GM19395 (cell line): ENCODE data around the gene ABCB8.
"Not testable (repeated sequence)": the region's sequence is repeated elsewhere in the genome, so short reads cannot be mapped to it uniquely, and the experiment has no call there.

Source experiments
- ATAC-seq: cut with Tn5 transposase; IDR thresholded peaks from one replicate; pipeline ENCODE4 v1.9.1; 2021; ENCODE audit warnings: mild to moderate bottlenecking, moderate library complexity; ENCODE audit not compliant: unreplicated experiment

ABCB8 gene

DNA sequence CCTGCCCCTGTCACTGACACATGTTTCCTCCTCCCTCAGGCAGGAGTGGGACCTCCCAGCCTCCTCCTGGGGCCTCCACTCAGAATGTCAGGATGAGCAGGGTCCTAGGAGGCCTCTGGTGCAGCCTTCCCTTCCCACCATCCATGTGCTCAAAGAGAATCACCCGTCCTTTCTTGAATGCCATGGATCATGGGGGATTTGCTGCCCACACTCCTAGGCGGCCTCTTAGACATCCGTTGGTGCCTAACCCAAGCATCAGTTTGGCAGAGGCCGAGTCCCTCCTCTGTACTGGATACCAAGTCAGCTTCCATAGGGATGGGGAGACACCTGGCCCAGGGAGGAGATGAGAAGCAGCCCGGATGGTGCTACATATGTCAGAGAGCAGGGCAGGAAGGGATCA, 30.4 kb upstream of the ABCB8 start:
- ATAC-seq, result no peak

DNA sequence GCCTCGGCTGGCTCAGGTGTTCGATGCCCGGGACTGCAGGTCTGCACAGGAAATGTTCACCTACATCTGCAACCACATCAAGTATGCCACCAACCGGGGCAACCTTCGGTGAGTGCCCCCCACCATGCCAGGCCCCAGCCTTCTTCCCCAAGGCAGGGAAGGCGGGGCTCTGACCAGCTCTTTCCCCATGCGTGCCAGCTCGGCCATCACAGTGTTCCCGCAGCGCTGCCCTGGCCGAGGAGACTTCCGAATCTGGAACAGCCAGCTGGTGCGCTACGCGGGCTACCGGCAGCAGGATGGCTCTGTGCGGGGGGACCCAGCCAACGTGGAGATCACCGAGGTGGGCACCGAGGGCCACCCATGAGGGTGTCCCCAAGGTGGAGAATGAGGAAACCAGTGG, 29.9 kb upstream of the ABCB8 start:
- ATAC-seq, result no peak

DNA sequence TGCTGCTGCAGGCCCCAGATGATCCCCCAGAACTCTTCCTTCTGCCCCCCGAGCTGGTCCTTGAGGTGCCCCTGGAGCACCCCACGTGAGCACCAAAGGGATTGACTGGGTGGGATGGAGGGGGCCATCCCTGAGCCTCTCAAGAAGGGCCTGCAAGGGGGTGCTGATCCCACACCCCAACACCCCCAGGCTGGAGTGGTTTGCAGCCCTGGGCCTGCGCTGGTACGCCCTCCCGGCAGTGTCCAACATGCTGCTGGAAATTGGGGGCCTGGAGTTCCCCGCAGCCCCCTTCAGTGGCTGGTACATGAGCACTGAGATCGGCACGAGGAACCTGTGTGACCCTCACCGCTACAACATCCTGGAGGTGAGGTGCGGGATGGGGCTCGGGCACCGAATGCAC, 29.2 kb upstream of the ABCB8 start:
- ATAC-seq, result no peak

DNA sequence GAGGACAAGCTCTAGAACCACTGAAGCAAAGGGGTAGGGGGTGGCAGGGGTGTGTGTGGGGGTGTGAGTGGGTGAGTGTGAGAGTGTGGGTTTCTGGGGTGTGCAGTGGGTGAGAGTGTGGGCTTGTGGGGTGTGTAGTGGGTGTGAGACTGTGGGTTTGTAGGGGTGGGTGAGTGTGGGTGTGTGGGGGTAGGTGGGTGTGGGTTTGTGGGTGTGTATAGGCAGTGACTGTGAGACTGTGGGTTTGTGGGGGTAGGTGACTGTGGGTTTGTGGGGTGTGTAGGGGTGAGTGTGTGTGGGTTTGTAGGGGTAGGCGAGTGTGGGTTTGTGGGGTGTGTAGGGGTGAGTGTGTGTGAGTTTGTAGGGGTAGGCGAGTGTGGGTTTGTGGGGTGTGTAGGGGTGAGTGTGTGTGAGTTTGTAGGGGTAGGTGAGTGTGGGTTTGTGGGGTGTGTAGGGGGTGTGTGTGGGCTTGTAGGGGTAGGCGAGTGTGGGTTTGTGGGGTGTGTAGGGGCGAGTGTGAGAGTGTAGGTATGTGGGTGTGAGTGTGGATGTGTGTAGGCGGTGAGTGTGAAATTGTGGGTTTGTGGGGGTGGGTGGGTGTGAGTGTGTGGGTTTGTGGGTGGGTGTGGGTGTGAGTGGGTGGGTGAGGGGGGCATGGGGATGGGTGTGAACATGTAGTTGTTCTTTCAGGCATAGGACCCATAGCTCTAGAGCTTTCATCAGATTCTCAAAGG, 28.6 kb upstream of the ABCB8 start:
- ATAC-seq, result no peak

DNA sequence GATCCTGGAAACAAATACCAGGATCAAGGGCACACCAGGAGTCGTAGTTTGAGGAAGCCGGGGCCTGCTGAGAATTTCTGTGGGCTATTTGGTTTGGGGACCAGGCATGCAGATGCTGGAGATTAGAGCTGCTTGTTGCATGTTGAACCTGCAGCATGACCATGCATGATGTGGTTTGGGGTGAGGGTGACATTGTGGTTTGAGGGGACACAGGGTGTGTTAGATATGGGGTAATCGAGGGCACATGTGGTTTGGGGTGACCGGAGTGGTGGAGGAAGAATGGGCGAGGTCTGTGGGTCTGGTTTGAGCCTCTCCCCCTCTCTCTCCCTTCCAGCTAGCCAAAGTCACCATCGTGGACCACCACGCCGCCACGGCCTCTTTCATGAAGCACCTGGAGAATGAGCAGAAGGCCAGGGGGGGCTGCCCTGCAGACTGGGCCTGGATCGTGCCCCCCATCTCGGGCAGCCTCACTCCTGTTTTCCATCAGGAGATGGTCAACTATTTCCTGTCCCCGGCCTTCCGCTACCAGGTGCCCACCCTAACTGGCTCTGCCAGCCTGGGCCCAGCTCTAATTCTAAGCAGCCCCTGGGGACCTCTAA, 27.3 kb upstream of the ABCB8 start:
- ATAC-seq, result no peak

DNA sequence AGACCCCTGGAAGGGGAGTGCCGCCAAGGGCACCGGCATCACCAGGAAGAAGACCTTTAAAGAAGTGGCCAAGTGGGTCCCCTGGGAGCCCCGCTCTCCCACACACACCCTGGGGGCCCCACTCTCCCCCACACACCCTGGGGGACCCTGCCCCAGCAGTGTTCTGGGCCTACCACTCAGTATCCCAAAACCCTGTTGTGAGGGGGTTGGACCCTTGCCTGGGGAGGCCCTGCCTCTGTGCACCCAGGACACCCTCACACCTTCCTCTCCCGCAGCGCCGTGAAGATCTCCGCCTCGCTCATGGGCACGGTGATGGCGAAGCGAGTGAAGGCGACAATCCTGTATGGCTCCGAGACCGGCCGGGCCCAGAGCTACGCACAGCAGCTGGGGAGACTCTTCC, 26.7 kb upstream of the ABCB8 start:
- ATAC-seq, result no peak

DNA sequence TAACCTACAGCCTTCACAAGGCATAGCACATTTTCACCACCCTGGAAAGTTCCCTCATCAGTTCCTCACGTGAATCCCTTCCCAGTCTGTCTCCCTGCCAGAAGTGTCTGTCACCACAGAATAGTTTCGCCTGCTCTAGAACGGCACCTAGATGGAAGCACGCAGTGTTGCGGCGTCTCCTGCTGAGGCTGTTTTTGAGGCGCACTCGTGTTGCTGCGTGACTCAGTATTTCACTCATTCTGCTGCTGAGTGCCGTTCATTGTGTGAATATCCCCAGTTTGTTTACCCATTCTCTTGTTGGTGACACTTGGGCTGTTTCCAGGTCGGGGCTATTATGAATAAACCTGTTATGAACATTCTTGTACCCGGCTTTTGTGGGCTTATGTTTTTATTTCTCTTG, 24.7 kb upstream of the ABCB8 start:
- no peak for ATAC-seq

DNA sequence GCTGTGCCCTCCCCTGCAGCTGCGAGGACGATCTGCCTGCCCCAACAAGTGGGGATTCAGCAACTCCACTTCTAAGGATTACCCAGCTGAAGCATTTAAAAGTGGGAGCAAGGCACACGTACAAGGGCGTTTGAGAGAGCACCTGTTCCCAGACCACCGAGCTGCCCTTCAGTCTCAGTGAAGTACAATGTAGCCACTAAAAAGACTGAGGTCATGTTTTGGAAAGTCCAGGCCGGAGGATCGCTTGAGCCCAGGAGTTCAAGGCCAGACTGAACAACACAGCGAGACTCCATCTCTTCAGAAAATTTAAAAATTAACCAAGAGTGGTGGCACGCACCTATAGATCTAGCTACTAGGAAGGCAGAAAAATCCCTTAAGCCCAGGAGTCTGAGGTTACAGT, 22.7 kb upstream of the ABCB8 start:
- no peak for ATAC-seq

DNA sequence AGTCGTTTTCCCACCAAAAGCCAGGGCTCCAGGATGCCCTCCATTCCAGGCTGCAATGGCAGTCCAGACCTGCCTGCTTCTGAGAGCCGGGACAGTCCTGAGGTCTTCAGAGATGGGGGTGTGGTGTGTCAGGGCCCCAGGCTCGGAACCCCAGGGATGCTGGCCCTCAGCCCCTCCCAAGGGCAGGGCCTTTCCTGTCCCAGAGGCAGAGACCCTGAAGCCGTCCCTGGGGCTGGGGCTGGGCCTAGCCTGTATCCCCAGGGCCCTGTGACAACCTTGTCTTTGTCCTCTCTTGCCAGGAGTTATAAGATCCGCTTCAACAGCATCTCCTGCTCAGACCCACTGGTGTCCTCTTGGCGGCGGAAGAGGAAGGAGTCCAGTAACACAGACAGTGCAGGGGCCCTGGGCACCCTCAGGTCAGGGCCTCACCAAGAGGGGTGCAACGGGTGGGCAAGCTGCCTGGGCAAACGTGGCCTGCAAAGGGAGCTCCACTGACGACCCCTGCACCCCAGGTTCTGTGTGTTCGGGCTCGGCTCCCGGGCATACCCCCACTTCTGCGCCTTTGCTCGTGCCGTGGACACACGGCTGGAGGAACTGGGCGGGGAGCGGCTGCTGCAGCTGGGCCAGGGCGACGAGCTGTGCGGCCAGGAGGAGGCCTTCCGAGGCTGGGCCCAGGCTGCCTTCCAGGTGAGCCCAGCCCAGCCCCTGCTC, 21.5 kb upstream of the ABCB8 start:
- no peak for ATAC-seq

DNA sequence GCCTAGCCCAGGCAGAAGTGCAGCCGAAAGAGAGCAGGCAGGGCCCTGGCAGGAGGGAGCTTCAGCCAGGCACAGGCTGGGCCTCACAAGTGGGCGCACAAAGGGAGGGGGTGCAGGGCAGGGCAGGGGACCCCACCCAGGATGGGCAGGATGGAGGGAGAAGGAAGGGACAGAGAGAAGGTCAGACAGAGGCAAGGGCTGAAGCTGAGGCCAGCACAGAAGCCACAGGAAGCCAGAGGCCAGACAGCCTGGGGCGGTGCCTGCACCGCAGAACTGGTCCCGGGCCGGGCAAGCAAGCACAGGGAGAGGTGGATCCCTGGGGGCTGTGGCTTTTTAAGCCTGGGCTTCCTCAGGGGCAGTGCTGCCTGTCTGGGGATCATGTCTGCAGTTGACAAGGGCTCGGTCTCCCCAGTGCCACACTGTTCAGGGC, 20.8 kb upstream of the ABCB8 start:
- no peak for ATAC-seq

DNA sequence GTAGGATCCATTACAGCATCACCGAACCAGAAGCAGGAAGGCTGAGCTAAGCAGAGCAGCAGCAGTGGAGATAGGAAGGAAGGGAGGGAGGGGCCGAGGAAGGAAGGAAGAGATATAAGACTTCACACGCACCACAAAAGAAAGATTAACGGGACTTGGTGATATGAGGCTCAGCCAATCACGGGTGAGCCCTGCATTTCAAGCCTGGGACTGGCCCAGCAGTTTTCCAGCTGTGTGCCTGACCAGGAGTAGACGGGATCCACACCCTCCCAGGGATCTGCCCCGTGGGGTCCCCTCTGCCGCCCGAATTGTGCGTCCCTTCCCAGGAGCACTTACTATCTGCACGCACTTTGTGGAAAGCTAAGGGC, 20.1 kb upstream of the ABCB8 start:
- peak; percentile 16 for ATAC-seq

DNA sequence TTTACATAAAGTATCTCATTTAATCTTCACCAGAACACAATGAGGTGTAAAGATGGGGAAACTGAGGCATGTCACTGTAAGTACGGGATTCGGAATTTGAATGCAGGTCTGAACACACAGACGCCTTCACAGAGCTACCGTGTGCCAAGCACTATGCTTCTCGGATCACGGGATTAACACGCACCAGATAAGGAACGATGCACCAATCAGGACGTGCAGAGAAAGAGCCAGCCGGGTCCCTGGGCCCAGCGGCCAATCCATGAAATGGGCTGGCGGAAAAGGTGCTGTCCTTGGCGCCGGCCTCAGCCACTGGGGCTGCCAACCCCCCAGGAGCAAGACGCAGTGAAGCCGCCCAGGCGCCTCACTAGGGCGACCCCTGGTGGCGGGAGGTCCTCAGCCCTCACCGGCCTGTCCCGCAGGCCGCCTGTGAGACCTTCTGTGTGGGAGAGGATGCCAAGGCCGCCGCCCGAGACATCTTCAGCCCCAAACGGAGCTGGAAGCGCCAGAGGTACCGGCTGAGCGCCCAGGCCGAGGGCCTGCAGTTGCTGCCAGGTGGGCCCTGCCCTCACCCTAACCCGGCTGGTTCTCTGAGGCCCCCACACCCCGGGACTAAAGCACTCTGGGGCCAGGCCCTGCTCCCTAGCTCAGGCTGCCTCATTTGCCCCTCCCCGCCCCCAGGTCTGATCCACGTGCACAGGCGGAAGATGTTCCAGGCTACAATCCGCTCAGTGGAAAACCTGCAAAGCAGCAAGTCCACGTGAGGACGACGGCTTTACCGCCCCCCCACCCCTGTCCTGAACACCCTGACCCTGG, 19.5 kb upstream of the ABCB8 start:
- peak; percentile 84 for ATAC-seq

DNA sequence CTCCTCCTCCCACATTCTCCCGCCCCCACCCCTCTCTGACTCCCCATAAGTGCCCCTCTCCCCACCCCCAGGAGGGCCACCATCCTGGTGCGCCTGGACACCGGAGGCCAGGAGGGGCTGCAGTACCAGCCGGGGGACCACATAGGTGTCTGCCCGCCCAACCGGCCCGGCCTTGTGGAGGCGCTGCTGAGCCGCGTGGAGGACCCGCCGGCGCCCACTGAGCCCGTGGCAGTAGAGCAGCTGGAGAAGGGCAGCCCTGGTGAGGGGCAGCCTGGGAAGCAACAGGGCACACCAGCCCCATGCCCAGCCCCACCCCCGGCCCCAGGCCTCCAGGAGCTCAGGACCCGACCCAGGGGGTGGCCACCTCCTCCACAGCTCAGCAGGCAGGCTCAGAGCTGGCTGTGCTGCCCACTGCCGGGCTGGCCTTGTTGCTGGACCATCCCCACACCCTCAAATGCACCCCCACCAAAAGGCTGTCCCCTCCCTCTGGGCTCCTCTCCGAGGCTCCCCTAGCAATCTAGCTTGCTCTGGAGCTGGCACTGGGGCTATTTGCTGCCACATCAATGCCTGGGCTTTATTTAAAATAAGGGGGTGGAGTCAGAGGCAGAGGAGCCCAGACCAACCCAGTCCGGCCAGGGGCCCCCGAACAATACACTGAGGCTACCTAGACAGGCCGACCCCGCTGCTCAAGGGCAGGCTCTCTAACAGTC, 18.8 kb upstream of the ABCB8 start:
- no peak for ATAC-seq

DNA sequence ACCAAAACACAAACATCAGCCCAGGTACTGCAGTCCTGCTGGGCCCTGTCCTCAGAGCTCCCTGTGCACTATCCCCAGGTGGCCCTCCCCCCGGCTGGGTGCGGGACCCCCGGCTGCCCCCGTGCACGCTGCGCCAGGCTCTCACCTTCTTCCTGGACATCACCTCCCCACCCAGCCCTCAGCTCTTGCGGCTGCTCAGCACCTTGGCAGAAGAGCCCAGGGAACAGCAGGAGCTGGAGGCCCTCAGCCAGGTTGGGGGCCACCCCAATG, 18.3 kb upstream of the ABCB8 start:
- ATAC-seq, result no peak

DNA sequence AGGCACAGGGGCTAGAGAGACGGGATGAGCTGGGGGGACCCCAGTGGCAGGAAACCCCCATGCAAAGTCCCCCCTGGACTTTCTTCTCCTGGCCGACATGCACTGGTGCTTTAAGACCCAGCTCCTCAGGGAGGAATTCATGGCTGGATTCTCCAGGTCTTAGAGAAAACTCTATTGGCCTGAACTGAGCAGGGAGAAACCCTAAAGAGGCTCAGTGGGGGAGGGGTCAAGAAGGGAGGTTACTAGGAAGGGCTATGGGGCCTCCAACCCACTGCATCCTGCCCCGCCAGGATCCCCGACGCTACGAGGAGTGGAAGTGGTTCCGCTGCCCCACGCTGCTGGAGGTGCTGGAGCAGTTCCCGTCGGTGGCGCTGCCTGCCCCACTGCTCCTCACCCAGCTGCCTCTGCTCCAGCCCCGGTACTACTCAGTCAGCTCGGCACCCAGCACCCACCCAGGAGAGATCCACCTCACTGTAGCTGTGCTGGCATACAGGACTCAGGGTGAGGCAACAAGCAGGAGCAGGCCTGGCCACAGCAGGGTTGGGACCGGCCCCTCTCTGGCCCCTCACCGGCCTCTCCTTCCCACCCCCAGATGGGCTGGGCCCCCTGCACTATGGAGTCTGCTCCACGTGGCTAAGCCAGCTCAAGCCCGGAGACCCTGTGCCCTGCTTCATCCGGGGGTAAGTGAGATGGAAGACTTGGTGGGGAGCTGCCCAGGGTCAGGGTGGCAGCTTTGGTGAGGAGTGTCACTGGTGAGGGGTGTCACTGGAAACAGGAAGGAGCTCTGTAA, 17.7 kb upstream of the ABCB8 start:
- ATAC-seq, result no peak

DNA sequence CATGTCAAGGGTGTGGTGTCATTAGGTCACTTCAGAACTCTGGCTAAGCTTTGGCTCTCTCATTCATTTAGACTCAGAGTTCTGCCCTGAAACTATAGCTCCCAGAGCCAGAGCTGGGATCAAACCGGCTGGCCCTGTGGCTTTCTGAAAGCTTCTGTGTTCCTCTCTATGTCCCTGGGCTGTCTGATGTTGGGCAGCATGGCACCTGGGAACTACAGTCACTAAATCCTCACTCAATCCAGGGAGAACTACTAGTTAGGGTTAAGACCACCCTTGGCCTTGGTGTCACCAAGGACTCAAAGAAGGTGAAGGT, 17.2 kb upstream of the ABCB8 start:
- ATAC-seq, result no peak

DNA sequence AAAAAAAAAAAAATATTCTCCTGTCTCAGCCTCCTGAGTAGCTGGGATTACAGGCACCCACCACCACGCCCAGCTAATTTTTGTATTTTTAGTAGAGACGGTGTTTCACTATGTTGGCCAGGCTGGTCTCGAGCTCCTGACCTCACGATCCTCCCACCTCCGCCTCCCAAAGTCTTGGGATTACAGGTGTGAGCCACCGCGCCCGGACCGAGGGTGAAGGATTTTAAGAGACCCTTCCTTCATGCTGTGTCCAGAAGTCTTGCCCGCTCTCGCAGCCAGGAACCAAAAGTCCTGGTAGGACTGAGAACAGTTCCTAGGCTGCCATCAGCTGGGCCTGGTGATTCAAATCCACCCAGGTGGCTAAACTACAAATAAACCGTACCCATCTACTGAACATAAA, 16.6 kb upstream of the ABCB8 start:
- ATAC-seq, result not testable (repeated sequence)

DNA sequence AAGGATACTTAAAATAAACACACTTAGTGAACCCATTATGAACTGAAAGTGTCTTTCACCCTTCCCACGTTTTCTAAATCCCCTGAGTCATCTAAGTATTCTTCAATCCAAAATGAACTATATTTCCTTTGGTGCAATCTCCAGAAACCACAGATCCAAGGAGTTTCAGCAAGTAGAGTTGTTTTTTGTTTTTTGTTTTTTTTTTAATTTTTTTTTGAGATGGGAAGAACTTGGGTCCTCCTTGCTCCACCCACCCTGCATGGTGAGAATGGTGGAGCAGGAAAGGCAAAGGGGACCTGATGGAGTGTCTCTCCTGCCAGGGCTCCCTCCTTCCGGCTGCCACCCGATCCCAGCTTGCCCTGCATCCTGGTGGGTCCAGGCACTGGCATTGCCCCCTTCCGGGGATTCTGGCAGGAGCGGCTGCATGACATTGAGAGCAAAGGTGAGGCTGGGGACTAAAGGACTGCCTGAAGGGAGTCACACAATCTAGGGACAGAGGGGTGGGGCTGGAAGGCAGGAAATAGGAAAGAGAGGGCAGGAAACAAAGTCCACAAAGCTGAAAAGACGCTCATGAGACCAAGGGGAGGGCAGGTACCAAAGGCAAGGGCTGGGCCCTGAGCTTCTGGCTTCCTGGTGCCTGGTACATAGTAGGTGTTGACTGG, 16.1 kb upstream of the ABCB8 start:
- no peak for ATAC-seq

DNA sequence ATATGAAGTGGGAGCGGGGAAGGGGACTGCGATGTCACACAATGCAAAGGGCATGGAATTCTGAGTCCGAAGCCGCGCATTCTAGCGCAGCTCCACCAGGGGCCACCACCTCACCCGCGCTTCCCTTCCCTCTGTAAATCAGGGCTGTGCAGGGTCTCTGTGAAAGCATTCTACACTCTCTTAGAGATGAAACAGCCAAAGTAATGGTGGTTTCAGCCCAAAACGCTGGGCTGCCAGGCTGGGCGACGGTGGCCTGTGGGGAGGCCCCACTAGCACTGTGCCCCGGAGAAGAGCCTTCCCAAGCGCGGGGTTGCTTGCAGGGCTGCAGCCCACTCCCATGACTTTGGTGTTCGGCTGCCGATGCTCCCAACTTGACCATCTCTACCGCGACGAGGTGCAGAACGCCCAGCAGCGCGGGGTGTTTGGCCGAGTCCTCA, 15.3 kb upstream of the ABCB8 start:
- no peak for ATAC-seq

DNA sequence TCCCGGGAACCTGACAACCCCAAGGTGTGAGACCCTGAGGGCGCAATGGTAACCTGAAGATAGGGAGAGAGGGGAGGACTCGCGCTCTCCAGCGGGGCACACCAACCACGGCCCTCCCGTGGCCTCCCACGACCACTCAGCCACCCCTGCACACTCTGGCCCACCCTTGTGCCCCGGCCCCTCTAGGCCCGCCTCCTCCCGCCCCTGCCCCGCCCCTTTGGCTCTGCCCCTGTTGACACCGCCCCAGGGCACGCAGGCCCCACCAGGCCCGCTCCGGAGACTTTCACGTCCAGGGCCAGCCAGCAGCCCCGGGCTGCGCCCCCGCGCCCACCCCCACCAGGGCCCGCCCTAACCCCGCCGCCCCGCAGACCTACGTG, 14.9 kb upstream of the ABCB8 start:
- no peak for ATAC-seq
